HepG2 (cell line): ENCODE measurements around the gene FBP1. TPM values are rescaled to one million over a fixed set of nuclear protein-coding genes. Genes with fewer than 3 reads are reported as not detected.
A peak's percentile ranks its signal among the peaks of the same experiment; 100 is the strongest.

ENCODE experiments used
- ARNTL ChIP-seq: sonication (generic); formaldehyde crosslinking; IDR thresholded peaks from 2 replicates; pipeline ENCODE4 v1.4.0; 2020; ENCODE audit warnings: mild to moderate bottlenecking, missing genetic modification reagents
- CEBPB ChIP-seq: IDR thresholded peaks from 2 replicates; pipeline ENCODE4 v1.6.1; 2011; ENCODE audit warnings: low read depth, low read length, improper control_type of control experiment, borderline replicate concordance
- FOXO1 ChIP-seq: sonication (generic); formaldehyde crosslinking; IDR thresholded peaks from 2 replicates; pipeline ENCODE4 v1.4.0; 2020; ENCODE audit warnings: missing genetic modification reagents
- JUN ChIP-seq: sonication (generic); formaldehyde crosslinking; IDR thresholded peaks from 2 replicates; pipeline ENCODE4 v1.4.0; 2020; ENCODE audit warnings: mild to moderate bottlenecking, missing genetic modification reagents
- NFE2L1 ChIP-seq: sonication (generic); formaldehyde crosslinking; IDR thresholded peaks from 2 replicates; pipeline ENCODE4 v1.4.0; 2020; ENCODE audit warnings: missing genetic modification reagents, mild to moderate bottlenecking, borderline replicate concordance
- PHF20 ChIP-seq: sonication (generic); formaldehyde crosslinking; IDR thresholded peaks from 2 replicates; pipeline ENCODE4 v1.5.0; 2020; ENCODE audit warnings: mild to moderate bottlenecking, missing genetic modification reagents
- PLSCR1 ChIP-seq: sonication (generic); formaldehyde crosslinking; IDR thresholded peaks from 2 replicates; pipeline ENCODE4 v1.5.0; 2020; ENCODE audit warnings: missing genetic modification reagents, mild to moderate bottlenecking, borderline replicate concordance
- ZBTB14 ChIP-seq: sonication (generic); formaldehyde crosslinking; IDR thresholded peaks from 2 replicates; pipeline ENCODE4 v1.4.0; 2020; ENCODE audit warnings: missing genetic modification reagents
- ZEB1 ChIP-seq: IDR thresholded peaks from 2 replicates; pipeline ENCODE4 v1.6.1; 2012; ENCODE audit warnings: mild to moderate bottlenecking, low read depth, inconsistent platforms; ENCODE audit not compliant: insufficient replicate concordance
- ZFP62 ChIP-seq: sonication (generic); formaldehyde crosslinking; IDR thresholded peaks from 2 replicates; pipeline ENCODE4 v1.4.0; 2020; ENCODE audit warnings: missing genetic modification reagents
- ZNF264 ChIP-seq: sonication (generic); formaldehyde crosslinking; IDR thresholded peaks from 2 replicates; pipeline ENCODE4 v1.4.0; 2020; ENCODE audit warnings: missing genetic modification reagents
- ZNF3 ChIP-seq: IDR thresholded peaks from 2 replicates; pipeline ENCODE4 v1.7.0; 2017; ENCODE audit warnings: inconsistent platforms
- ZNF460 ChIP-seq: sonication (generic); formaldehyde crosslinking; IDR thresholded peaks from 2 replicates; pipeline ENCODE4 v1.5.1; 2020; ENCODE audit warnings: missing genetic modification reagents, mild to moderate bottlenecking, borderline replicate concordance
- ZNF468 ChIP-seq: sonication (generic); formaldehyde crosslinking; IDR thresholded peaks from 2 replicates; pipeline ENCODE4 v1.8.0; 2022; ENCODE audit warnings: mild to moderate bottlenecking, moderate library complexity, missing genetic modification reagents
- ZNF557 ChIP-seq: sonication (generic); formaldehyde crosslinking; IDR thresholded peaks from 2 replicates; pipeline ENCODE4 v1.4.0; 2020; ENCODE audit warnings: missing genetic modification reagents
- ZNF773 ChIP-seq: sonication (generic); formaldehyde crosslinking; IDR thresholded peaks from 2 replicates; pipeline ENCODE4 v1.4.0; 2020; ENCODE audit warnings: missing genetic modification reagents, borderline replicate concordance
- ZSCAN9 ChIP-seq: IDR thresholded peaks from 2 replicates; pipeline ENCODE4 v1.6.1; 2016; ENCODE audit warnings: borderline replicate concordance
- polyA plus RNA-seq, 8 experiments: library from polyadenylated mRNA; depleted of rRNA in 3 of 8; stranded (reverse) in 7 of 8; unstranded in 1 of 8; fragments of >200 nt; fragmentation: Illumina TruSeq in 4 of 8; extraction: Trizol in 4 of 8; gene quantifications; 2 replicates each; pipeline versions ENCODE4 v1.2.1 to v1.2.3, GENCODE V29; 2011 to 2016; ENCODE audit warnings: low read depth in 4 of 8, missing spikeins in 1 of 8, mixed read lengths in 1 of 8; ENCODE audit not compliant: insufficient read depth in 1 of 8
- total RNA-seq, 5 experiments: library from RNA; depleted of rRNA; stranded (reverse); fragments of >200 nt; fragmentation: Illumina TruSeq; extraction: Trizol; gene quantifications; 2 replicates each; pipeline ENCODE4 v1.2.3, GENCODE V29; 2016; ENCODE audit warnings: low read depth in 1 of 5
- TF ChIP-seq, protein P1 (sequence below): sonication (generic); formaldehyde crosslinking; IDR thresholded peaks from 2 replicates; pipeline ENCODE4 v1.5.1; 2020; ENCODE audit warnings: mild to moderate bottlenecking, missing genetic modification reagents, borderline replicate concordance
- TF ChIP-seq, protein P2 (sequence below): sonication (generic); formaldehyde crosslinking; IDR thresholded peaks from 2 replicates; pipeline ENCODE4 v1.8.0; 2022; ENCODE audit warnings: mild to moderate bottlenecking, missing genetic modification reagents, moderate library complexity
- TF ChIP-seq, protein P3 (sequence below): sonication (generic); formaldehyde crosslinking; IDR thresholded peaks from 2 replicates; pipeline ENCODE4 v1.8.1; 2023; ENCODE audit warnings: mild to moderate bottlenecking, moderate library complexity, missing genetic modification reagents
- TF ChIP-seq, protein P4 (sequence below): sonication (generic); formaldehyde crosslinking; IDR thresholded peaks from 2 replicates; pipeline ENCODE4 v1.5.0; 2020; ENCODE audit warnings: missing genetic modification reagents

Gene FBP1
- total and polyA plus RNA-seq, 2 of the 13 experiments (the other 11 are each of a cell fraction or from before 2014, with no cell fraction given) = 0.29 to 0.53 TPM

- TF ChIP-seq ZNF460 (no peak), ZFP62 (no peak), ZNF3 (CRISPR knock-in tag) (no peak), ZNF557 (CRISPR knock-in tag) (no peak), PLSCR1 (CRISPR knock-in tag) (no peak), ZNF468 (CRISPR knock-in tag) (no peak), CEBPB (no peak), ARNTL (0 out of 2 replicates have a peak, but pooled peaks have one; percentile 30), ZSCAN9 (CRISPR knock-in tag) (no peak), ZNF773 (CRISPR knock-in tag) (no peak), FOXO1 (CRISPR knock-in tag) (peak; percentile 42; the same call in 1 of the 2 replicates), ZBTB14 (CRISPR knock-in tag) (no peak), ZEB1 (no peak), NFE2L1 (no peak; the same call in 1 of the 2 replicates), JUN (0 out of 2 replicates have a peak, but pooled peaks have one; percentile 48), ZNF264 (CRISPR knock-in tag) (no peak), PHF20 (CRISPR knock-in tag) (no peak)
- TF ChIP-seq, protein P1, sequence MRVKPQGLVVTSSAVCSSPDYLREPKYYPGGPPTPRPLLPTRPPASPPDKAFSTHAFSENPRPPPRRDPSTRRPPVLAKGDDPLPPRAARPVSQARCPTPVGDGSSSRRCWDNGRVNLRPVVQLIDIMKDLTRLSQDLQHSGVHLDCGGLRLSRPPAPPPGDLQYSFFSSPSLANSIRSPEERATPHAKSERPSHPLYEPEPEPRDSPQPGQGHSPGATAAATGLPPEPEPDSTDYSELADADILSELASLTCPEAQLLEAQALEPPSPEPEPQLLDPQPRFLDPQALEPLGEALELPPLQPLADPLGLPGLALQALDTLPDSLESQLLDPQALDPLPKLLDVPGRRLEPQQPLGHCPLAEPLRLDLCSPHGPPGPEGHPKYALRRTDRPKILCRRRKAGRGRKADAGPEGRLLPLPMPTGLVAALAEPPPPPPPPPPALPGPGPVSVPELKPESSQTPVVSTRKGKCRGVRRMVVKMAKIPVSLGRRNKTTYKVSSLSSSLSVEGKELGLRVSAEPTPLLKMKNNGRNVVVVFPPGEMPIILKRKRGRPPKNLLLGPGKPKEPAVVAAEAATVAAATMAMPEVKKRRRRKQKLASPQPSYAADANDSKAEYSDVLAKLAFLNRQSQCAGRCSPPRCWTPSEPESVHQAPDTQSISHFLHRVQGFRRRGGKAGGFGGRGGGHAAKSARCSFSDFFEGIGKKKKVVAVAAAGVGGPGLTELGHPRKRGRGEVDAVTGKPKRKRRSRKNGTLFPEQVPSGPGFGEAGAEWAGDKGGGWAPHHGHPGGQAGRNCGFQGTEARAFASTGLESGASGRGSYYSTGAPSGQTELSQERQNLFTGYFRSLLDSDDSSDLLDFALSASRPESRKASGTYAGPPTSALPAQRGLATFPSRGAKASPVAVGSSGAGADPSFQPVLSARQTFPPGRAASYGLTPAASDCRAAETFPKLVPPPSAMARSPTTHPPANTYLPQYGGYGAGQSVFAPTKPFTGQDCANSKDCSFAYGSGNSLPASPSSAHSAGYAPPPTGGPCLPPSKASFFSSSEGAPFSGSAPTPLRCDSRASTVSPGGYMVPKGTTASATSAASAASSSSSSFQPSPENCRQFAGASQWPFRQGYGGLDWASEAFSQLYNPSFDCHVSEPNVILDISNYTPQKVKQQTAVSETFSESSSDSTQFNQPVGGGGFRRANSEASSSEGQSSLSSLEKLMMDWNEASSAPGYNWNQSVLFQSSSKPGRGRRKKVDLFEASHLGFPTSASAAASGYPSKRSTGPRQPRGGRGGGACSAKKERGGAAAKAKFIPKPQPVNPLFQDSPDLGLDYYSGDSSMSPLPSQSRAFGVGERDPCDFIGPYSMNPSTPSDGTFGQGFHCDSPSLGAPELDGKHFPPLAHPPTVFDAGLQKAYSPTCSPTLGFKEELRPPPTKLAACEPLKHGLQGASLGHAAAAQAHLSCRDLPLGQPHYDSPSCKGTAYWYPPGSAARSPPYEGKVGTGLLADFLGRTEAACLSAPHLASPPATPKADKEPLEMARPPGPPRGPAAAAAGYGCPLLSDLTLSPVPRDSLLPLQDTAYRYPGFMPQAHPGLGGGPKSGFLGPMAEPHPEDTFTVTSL (CRISPR knock-in tag) = no peak
- TF ChIP-seq, protein P2, sequence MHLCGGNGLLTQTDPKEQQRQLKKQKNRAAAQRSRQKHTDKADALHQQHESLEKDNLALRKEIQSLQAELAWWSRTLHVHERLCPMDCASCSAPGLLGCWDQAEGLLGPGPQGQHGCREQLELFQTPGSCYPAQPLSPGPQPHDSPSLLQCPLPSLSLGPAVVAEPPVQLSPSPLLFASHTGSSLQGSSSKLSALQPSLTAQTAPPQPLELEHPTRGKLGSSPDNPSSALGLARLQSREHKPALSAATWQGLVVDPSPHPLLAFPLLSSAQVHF = no peak
- TF ChIP-seq, protein P3, sequence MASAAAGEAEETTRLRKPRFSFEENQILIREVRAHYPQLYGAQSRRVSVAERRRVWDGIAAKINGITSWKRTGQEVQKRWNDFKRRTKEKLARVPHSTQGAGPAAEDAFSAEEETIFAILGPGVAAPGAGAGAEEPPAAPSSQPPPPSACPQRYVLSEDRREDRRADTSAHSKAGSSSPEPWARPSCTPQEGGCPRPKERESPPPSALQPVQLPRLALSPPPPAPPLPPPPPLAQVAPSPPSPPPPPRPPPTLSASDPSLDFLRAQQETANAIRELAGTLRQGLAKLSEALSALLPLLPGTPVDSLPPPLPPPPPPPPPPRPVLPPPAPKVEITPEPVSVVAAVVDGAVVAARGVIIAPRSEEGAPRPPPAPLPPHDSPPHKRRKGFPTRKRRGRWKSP (CRISPR knock-in tag) = no peak
- TF ChIP-seq, protein P4, sequence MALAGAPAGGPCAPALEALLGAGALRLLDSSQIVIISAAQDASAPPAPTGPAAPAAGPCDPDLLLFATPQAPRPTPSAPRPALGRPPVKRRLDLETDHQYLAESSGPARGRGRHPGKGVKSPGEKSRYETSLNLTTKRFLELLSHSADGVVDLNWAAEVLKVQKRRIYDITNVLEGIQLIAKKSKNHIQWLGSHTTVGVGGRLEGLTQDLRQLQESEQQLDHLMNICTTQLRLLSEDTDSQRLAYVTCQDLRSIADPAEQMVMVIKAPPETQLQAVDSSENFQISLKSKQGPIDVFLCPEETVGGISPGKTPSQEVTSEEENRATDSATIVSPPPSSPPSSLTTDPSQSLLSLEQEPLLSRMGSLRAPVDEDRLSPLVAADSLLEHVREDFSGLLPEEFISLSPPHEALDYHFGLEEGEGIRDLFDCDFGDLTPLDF (CRISPR knock-in tag) = no peak
These were observed 16.1 kb downstream of the FBP1 start (continued) for GRCh38 chr9:94623253-94623652.
